HepG2 (cell line): ENCODE data around the gene RHBDL1.

Source experiments
- CREB1 ChIP-seq, 2 experiments: fragments of 450-650 bp in 1 of 2; IDR thresholded peaks; 2 replicates each; pipeline ENCODE4 v1.6.1; 2016 to 2017; ENCODE audit warnings: control low read depth in 1 of 2, mild to moderate bottlenecking in 1 of 2, missing compliant biosample characterization in 1 of 2, missing genetic modification characterization in 1 of 2
- CTCF ChIP-seq: sonication (generic); formaldehyde crosslinking; IDR thresholded peaks from 2 replicates; pipeline ENCODE4 v1.5.0; 2020; ENCODE audit warnings: mild to moderate bottlenecking, missing genetic modification reagents, moderate library complexity
- EP300 ChIP-seq, 3 experiments: sonication (generic) in 1 of 3; formaldehyde crosslinking in 1 of 3; IDR thresholded peaks; 2 replicates each; pipeline versions ENCODE4 v1.5.1 to v1.6.1; 2011 to 2020; ENCODE audit warnings: low read depth in 2 of 3, low read length in 2 of 3, borderline replicate concordance in 1 of 3, improper control_type of control experiment in 1 of 3, mild to moderate bottlenecking in 1 of 3, missing genetic modification reagents in 1 of 3, moderate library complexity in 1 of 3
- GATAD2A ChIP-seq: IDR thresholded peaks from 2 replicates; pipeline ENCODE4 v1.6.1; 2016
- HNF1A ChIP-seq, 2 experiments: sonication (generic) in 1 of 2; formaldehyde crosslinking in 1 of 2; IDR thresholded peaks; 2 replicates each; pipeline versions ENCODE4 v1.4.0 to v1.6.1; 2016 to 2020; ENCODE audit warnings: borderline replicate concordance in 1 of 2, low read depth in 1 of 2, mild to moderate bottlenecking in 1 of 2, missing genetic modification reagents in 1 of 2
- HOXA7 ChIP-seq: sonication (generic); formaldehyde crosslinking; IDR thresholded peaks from 2 replicates; pipeline ENCODE4 v1.8.1; 2022; ENCODE audit warnings: mild to moderate bottlenecking, missing genetic modification reagents, moderate library complexity
- MAFK ChIP-seq, 2 experiments: IDR thresholded peaks in 1 of 2; conservative IDR thresholded peaks in 1 of 2; 2 replicates each; pipeline ENCODE4 v1.6.1; 2011; ENCODE audit warnings: improper control_type of control experiment in 2 of 2, low read length in 2 of 2
- NR1H2 ChIP-seq: sonication (generic); formaldehyde crosslinking; IDR thresholded peaks from 2 replicates; pipeline ENCODE4 v1.8.1; 2022; ENCODE audit warnings: low read depth, missing genetic modification reagents, borderline replicate concordance
- SALL1 ChIP-seq: sonication (generic); formaldehyde crosslinking; IDR thresholded peaks from 2 replicates; pipeline ENCODE4 v1.8.0; 2022; ENCODE audit warnings: mild to moderate bottlenecking, missing genetic modification reagents
- SRSF9 ChIP-seq: fragments of 200-400 bp; formaldehyde crosslinking; IDR thresholded peaks from 2 replicates; pipeline ENCODE4 v1.6.1; 2018; ENCODE audit warnings: borderline replicate concordance, mild to moderate bottlenecking, low read depth, low read length; ENCODE audit not compliant: insufficient read depth, poor library complexity, severe bottlenecking
- SSRP1 ChIP-seq: IDR thresholded peaks from 2 replicates; pipeline ENCODE4 v1.6.1; 2016; ENCODE audit warnings: control low read depth
- UBTF ChIP-seq: sonication (generic); formaldehyde crosslinking; IDR thresholded peaks from 2 replicates; pipeline ENCODE4 v1.4.0; 2020; ENCODE audit warnings: mild to moderate bottlenecking, missing genetic modification reagents
- ZNF343 ChIP-seq: sonication (generic); formaldehyde crosslinking; IDR thresholded peaks from 2 replicates; pipeline ENCODE4 v1.4.0; 2020; ENCODE audit warnings: mild to moderate bottlenecking, missing genetic modification reagents
- ZNF609 ChIP-seq: sonication (generic); formaldehyde crosslinking; IDR thresholded peaks from 2 replicates; pipeline ENCODE4 v1.4.0; 2020; ENCODE audit warnings: mild to moderate bottlenecking, missing genetic modification reagents, borderline replicate concordance

- TF ChIP-seq NR1H2 (CRISPR knock-in tag) (peak; percentile 81), EP300 (IDR thresholded peaks at IDR 0.05; ENCODE audit: low read depth in 2 of 2, low read length in 2 of 2) (0 out of 4 replicates have a peak, but pooled peaks of 1 of the 2 experiments have one; percentile 42), EP300 (CRISPR knock-in tag; IDR thresholded peaks at IDR 0.05; ENCODE audit: borderline replicate concordance) (peak; percentile 27; the same call in 1 of the 2 replicates), ZNF343 (CRISPR knock-in tag) (peak; percentile 87; the same call in 1 of the 2 replicates), GATAD2A (CRISPR knock-in tag) (0 out of 2 replicates have a peak, but pooled peaks have one; percentile 17), ZNF609 (CRISPR knock-in tag) (peak; percentile 44; the same call in 1 of the 2 replicates), SALL1 (CRISPR knock-in tag) (peak; percentile 91), SSRP1 (CRISPR knock-in tag) (no peak), SRSF9 (no peak), UBTF (peak; percentile 87), CREB1 (IDR thresholded peaks at IDR 0.05) (peak; percentile 88), CREB1 (CRISPR knock-in tag; IDR thresholded peaks at IDR 0.05) (no peak), HOXA7 (no peak), CTCF (peak; percentile 29; the same call in 1 of the 2 replicates), HNF1A (IDR thresholded peaks at IDR 0.05; ENCODE audit: low read depth) (no peak; the same call in 1 of the 2 replicates), HNF1A (CRISPR knock-in tag; IDR thresholded peaks at IDR 0.05; ENCODE audit: borderline replicate concordance) (peak; percentile 61; the same call in 1 of the 2 replicates), MAFK (conservative IDR thresholded peaks at IDR 0.05 in 1 of 2, IDR thresholded peaks at IDR 0.05 in 1 of 2; ENCODE audit: low read length in 2 of 2) (no peak)
These were observed 26.5 kb upstream of the RHBDL1 start, which contains the start of gene WDR90 for GRCh38 chr16:648781-649589.
